ENCODE data around the gene SLC4A1.

DNA sequence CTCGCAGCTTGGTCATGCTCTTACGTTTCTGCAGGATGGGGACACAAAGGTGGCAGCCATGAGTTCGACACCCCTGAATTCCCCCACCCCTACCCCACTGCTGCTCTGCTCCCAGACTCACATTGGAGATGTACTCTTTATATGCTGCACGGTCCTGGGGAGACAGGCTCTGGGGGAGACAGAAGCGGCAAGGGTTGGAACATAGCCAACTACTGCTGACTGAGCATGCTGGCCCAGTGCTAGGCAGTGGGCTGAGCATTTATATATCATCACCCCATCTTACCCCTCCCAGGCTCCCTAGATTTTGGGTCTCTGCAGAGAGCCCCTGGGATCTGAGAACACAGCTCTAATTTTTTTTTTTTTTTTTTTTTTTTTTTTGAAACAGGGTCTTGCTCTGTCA lies 60.2 kb downstream of the SLC4A1 start:
- TF ChIP-seq, protein P1, sequence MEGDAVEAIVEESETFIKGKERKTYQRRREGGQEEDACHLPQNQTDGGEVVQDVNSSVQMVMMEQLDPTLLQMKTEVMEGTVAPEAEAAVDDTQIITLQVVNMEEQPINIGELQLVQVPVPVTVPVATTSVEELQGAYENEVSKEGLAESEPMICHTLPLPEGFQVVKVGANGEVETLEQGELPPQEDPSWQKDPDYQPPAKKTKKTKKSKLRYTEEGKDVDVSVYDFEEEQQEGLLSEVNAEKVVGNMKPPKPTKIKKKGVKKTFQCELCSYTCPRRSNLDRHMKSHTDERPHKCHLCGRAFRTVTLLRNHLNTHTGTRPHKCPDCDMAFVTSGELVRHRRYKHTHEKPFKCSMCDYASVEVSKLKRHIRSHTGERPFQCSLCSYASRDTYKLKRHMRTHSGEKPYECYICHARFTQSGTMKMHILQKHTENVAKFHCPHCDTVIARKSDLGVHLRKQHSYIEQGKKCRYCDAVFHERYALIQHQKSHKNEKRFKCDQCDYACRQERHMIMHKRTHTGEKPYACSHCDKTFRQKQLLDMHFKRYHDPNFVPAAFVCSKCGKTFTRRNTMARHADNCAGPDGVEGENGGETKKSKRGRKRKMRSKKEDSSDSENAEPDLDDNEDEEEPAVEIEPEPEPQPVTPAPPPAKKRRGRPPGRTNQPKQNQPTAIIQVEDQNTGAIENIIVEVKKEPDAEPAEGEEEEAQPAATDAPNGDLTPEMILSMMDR (conservative IDR thresholded peaks at IDR 0.05; ENCODE audit: low read depth in 2 of 2) = no peak
- TF ChIP-seq POLR2AphosphoS5 (IDR thresholded peaks at IDR 0.05; ENCODE audit: low read depth) (no peak), EZH2 (IDR thresholded peaks at IDR 0.05; ENCODE audit: low read depth, unreplicated experiment) (no peak), JUNB (IDR thresholded peaks at IDR 0.05; ENCODE audit: unreplicated experiment) (no peak), EZH2phosphoT487 (IDR thresholded peaks at IDR 0.05; ENCODE audit: unreplicated experiment) (no peak), ZNF331 (CRISPR knock-in tag; IDR thresholded peaks at IDR 0.05; ENCODE audit: low read depth) (no peak), NANOG (IDR thresholded peaks at IDR 0.05; ENCODE audit: borderline replicate concordance) (no peak), CREB1 (CRISPR knock-in tag; IDR thresholded peaks at IDR 0.05; ENCODE audit: low read depth) (no peak)
- TF ChIP-seq, protein P2, sequence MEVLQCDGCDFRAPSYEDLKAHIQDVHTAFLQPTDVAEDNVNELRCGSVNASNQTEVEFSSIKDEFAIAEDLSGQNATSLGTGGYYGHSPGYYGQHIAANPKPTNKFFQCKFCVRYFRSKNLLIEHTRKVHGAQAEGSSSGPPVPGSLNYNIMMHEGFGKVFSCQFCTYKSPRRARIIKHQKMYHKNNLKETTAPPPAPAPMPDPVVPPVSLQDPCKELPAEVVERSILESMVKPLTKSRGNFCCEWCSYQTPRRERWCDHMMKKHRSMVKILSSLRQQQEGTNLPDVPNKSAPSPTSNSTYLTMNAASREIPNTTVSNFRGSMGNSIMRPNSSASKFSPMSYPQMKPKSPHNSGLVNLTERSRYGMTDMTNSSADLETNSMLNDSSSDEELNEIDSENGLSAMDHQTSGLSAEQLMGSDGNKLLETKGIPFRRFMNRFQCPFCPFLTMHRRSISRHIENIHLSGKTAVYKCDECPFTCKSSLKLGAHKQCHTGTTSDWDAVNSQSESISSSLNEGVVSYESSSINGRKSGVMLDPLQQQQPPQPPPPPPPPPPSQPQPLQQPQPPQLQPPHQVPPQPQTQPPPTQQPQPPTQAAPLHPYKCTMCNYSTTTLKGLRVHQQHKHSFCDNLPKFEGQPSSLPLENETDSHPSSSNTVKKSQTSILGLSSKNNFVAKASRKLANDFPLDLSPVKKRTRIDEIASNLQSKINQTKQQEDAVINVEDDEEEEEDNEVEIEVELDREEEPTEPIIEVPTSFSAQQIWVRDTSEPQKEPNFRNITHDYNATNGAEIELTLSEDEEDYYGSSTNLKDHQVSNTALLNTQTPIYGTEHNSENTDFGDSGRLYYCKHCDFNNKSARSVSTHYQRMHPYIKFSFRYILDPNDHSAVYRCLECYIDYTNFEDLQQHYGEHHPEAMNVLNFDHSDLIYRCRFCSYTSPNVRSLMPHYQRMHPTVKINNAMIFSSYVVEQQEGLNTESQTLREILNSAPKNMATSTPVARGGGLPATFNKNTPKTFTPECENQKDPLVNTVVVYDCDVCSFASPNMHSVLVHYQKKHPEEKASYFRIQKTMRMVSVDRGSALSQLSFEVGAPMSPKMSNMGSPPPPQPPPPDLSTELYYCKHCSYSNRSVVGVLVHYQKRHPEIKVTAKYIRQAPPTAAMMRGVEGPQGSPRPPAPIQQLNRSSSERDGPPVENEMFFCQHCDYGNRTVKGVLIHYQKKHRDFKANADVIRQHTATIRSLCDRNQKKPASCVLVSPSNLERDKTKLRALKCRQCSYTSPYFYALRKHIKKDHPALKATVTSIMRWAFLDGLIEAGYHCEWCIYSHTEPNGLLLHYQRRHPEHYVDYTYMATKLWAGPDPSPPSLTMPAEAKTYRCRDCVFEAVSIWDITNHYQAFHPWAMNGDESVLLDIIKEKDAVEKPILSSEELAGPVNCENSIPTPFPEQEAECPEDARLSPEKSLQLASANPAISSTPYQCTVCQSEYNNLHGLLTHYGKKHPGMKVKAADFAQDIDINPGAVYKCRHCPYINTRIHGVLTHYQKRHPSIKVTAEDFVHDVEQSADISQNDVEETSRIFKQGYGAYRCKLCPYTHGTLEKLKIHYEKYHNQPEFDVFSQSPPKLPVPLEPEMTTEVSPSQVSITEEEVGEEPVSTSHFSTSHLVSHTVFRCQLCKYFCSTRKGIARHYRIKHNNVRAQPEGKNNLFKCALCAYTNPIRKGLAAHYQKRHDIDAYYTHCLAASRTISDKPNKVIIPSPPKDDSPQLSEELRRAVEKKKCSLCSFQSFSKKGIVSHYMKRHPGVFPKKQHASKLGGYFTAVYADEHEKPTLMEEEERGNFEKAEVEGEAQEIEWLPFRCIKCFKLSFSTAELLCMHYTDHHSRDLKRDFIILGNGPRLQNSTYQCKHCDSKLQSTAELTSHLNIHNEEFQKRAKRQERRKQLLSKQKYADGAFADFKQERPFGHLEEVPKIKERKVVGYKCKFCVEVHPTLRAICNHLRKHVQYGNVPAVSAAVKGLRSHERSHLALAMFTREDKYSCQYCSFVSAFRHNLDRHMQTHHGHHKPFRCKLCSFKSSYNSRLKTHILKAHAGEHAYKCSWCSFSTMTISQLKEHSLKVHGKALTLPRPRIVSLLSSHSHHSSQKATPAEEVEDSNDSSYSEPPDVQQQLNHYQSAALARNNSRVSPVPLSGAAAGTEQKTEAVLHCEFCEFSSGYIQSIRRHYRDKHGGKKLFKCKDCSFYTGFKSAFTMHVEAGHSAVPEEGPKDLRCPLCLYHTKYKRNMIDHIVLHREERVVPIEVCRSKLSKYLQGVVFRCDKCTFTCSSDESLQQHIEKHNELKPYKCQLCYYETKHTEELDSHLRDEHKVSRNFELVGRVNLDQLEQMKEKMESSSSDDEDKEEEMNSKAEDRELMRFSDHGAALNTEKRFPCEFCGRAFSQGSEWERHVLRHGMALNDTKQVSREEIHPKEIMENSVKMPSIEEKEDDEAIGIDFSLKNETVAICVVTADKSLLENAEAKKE (CRISPR knock-in tag; IDR thresholded peaks at IDR 0.05) = no peak
- TF ChIP-seq, protein P3, sequence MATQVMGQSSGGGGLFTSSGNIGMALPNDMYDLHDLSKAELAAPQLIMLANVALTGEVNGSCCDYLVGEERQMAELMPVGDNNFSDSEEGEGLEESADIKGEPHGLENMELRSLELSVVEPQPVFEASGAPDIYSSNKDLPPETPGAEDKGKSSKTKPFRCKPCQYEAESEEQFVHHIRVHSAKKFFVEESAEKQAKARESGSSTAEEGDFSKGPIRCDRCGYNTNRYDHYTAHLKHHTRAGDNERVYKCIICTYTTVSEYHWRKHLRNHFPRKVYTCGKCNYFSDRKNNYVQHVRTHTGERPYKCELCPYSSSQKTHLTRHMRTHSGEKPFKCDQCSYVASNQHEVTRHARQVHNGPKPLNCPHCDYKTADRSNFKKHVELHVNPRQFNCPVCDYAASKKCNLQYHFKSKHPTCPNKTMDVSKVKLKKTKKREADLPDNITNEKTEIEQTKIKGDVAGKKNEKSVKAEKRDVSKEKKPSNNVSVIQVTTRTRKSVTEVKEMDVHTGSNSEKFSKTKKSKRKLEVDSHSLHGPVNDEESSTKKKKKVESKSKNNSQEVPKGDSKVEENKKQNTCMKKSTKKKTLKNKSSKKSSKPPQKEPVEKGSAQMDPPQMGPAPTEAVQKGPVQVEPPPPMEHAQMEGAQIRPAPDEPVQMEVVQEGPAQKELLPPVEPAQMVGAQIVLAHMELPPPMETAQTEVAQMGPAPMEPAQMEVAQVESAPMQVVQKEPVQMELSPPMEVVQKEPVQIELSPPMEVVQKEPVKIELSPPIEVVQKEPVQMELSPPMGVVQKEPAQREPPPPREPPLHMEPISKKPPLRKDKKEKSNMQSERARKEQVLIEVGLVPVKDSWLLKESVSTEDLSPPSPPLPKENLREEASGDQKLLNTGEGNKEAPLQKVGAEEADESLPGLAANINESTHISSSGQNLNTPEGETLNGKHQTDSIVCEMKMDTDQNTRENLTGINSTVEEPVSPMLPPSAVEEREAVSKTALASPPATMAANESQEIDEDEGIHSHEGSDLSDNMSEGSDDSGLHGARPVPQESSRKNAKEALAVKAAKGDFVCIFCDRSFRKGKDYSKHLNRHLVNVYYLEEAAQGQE (IDR thresholded peaks at IDR 0.05; ENCODE audit: unreplicated experiment) = no peak

Measured in GM23338 (cell line).